SKM-1 treated with dmso at 0.1 percent for 144 hours (cell line): Measurements from ENCODE around the gene GTF3C5.
A peak's percentile ranks its signal among the peaks of the same experiment; 100 is the strongest.
"Not testable (repeated sequence)": the region's sequence is repeated elsewhere in the genome, so short reads cannot be mapped to it uniquely, and the experiment has no call there.

Experiments
- DNase-seq: peaks from one replicate; lab custom pipeline; 2025; ENCODE audit not compliant: unreplicated experiment; lab: John Stamatoyannopoulos, UW

GTF3C5 gene

DNA sequence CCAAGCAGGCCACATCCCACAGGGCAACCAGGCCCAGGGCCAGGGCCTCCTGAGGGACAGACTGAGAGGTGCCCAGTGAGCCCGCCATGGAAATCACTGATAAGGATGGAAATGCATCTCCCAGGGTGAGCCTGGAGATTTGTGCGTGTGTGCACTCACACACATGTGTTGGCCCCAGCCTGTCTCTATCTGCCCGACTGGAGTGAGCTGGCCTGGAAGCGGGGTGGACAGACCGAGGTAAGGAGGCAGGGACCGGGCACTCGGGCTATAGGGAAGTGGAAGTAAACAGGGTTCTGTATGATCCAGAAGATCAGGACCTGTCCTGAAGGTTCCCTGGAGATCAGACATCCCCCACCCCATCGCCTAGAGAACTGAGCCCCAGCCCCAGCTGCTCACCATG is 34.9 kb upstream of the GTF3C5 start:
- no peak for DNase-seq

DNA sequence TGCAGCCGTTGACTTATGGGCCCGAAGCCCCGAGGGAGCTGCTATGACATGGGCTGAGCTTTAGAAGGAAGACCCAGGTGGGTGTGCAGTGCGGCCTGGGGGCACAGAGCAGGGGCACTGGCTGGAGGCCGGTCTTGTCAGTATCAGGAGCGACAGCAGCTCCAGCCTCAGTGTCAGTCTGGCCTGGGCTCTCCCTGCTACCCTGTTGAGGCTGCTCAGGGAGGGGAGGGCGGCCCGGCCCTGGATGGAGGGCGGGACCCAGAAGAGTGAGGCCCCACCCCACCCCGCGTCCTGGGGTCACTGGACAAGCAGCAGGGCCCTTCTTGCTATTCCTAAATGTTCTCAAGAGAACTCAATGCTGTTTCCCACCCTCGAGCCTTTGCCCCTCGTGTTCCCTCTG is 34.3 kb upstream of the GTF3C5 start:
- no peak for DNase-seq

DNA sequence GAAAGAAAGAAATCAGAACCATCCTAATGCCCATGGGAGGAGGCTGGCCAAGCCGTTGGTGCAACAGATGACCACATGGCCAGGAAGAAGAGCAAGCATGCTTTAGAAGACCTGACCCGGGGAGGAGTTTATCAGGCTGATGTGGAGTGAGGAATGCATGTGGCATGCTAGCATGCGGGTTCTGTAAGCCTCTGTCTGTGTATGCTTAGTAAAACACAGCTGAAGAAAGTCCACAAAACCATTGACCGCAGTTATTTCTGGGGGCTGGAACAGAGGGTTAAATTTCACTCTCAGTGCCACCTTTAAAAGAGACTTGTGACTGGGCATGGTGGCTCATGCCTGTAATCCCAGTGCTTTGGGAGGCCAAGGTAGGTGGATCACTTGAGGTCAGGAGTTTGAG is 33.2 kb upstream of the GTF3C5 start:
- no peak for DNase-seq

DNA sequence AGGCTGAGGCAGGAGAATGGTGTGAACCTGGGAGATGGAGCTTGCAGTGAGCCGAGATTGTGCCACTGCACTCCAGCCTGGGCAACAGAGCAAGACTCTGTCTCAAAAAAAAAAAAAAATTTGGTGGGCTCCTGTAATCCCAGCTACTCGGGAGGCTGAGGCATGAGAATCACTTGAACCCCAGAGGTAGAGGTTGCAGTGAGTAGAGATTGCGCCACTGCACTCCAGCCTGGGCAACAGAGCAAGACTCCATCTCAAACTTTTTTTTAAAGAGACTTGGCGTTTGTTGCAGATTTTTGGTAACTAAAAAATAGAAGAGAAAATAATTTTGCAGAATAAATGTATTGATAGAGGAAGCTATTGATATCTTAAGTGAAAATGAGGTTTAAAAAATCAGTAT is 32.6 kb upstream of the GTF3C5 start:
- not testable (repeated sequence) for DNase-seq

DNA sequence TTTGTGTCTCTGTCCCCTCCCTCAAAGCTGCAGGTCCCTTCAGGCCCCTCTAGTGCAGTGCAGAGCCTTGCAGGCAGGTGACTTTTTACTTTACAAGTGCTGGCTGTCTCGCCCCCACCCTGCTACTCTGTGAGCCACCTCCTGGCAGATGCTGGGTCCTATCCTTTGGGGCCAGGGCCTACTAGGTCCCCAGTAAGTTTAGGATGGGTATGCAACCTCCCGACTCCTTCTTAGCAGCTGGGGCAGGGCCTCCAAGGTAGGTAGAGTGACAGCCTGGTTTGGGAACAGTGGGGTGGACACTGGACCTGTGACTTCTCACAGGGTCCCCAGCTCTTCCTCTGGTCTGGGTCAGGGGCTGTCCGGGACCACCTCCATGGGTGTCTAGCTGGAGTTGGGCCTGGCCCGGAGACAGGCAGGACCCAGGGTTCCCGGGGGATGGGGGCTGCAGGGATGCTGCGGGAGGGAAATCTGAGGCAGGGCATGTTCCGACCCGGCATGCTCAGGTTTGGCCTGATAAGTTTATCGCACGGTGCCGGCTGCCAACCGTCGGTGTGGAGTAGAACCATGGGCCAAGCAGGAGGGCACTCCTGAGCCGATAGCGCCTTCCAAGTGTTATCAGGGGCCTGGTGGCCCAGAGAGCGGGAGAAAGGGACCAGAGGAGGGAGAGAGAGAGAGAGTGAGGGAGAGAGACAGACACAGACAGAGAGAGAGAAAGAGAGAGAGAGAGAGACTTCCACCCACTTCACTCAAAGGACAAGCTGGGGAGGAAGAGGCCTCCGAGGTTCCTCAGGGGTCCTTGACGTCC is 31.8 kb upstream of the GTF3C5 start:
- no peak for DNase-seq

DNA sequence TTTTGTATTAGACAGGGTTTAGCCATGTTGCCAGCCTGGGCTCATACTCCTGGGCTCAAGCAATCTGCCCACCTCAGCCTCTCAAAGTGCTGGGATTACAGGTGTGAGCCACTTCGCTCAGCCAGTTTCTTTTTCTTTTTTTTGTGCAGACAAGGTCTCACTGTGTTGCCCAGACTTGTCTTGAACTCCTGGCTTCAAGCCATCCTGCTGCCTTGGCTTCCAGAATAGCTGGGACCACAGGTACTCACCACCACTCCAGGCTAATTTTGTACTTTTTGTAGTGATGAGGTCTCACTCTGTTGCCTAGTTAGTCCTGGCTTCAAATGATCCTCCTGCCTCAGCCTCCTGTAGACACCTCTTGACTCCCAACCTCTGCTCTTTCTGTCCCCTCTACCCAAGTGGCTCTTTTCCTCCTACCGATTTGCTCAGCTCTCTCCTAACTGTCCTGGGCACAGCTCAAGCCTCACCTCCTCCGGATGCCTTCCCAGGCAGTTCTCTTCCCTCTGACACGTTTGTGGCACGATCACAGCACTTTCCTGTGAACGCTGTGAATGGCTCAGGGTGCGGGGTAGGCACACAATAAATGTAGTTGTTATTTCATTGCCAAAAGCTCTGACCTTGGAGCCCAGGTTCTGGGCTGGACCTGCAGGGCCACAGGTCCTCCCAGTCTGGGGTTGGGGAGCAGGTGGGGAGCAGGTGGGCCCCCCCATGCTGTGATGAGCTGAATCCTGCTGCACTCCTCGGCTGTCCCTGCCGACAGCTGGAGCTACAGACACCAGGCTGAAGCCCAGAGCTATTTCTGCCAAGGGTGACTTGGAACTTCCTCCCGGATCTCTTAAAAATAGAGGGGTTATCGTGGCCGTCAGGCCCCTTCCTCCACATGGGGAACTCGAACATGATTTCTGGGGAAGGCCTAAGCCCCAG is 28.4 kb upstream of the GTF3C5 start:
- DNase-seq = no peak

DNA sequence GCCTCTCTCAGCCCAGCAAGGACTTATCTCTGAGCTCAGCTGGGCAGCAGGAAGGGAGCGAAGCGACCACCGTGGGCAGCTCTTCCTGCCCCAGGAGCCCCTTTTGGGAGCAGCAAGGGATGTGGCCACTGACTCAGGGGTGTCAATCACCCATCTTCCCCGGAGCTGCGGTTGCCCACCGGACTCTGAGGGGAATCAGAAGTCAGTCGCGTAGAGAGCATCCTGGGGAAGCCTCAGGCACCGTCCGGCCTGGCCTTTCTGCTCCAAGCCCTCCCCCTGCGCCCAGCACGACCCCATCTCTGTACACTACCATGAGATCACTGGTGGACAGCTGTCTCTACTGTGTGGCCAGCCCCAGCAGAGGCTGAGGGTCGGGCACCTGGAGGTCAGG is 27.7 kb upstream of the GTF3C5 start:
- no peak for DNase-seq

DNA sequence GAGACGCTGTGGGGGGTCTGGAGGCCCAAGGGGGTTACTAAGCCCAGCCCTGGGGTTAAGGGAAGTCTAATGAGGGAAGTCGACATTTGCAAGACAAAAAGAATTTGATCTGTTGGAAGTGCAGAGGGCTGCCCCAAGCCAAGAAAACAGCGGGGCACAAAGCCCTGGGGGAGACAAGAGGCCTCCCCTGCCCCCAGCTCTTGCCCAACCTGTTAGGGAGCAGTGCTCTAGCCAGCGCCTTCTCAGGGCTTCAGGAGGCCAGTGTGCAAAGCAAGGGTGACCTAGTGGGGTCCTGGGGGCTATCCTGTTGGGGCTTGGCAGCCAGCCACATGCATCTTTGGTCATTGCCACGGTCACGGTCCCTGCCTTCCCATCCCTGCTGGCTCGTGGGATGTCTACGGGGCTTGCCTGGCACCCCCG is 27.1 kb upstream of the GTF3C5 start:
- DNase-seq = no peak

DNA sequence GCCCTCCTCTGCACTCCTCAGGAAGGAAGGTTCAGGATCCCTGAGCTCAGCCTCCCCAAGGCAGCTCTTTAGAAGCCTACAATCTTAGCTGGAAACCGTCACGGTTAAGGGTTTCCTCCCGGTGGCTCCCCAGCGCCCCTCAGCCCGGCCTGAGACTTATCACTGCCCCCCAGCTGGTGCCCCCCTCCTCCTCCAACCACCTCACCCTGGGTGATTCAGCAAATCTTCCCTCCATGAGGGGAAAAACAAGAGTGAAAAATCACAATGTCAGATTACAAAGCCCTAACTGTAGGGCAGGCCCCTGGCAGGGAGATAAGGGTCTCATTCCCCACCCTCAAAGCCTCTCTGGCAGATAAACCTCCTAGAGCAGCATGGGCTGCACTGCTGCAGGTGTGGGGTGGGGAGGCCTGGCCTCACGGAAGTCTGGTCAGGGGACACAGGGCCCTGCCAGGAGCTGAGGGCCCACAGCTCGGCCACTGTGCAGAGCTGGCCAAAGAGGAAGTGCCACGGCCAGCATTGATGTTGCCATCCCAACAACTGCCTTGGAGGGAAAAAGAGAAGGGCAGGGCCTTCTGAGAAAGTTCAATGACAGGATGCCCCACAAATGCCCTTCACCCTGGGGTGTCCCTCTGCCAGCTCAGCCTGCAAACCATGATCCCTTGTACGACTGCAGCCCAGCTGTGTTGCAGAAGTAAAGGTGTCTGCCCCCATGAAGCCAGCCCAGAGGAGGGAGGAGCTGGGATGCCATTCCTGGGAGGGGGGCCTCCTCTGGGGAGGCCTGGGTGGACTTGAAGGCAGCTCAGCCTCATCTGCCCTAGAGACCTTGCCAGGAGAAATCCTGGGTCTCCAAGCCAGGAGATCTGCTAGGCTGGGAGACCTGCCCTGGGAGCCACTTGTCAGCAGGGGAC is 26.5 kb upstream of the GTF3C5 start:
- DNase-seq = peak; percentile 35

DNA sequence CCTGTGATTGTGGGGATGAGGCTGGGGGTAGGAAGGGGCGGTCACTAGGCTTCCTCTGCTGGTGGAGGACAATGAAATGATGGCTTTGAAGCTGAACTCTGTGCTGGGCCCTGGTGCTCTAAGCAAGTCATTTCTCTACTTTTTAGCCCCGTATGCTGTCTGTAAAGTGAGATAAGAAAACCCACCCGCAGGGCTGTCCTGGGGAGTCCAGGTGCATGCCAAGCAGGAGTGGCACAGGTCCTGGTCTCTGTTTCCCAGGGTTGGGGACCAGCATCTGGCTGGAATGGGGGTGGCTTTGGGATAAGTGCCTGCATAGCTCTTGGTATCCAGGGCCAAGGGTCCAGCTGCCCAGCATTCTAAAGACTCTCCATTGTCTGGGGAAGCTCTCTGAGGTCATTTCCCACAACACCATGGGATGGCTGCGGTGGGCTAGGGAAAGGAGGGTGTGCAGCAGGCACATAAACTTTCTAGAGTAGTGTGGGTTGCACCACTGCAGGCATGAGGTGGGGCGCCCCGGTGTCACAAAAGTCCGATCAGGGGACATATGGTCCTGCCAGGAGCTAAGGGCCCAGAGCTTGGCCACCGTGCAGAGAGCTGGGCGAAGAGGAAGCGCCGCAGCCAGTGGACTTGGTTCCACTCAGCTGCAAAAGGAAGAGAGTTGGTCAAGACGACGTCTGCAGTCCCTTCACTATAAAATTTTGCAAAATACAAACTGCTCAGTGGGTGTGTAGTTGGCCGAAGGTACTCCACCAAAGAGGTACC is 25.6 kb upstream of the GTF3C5 start:
- no peak for DNase-seq

DNA sequence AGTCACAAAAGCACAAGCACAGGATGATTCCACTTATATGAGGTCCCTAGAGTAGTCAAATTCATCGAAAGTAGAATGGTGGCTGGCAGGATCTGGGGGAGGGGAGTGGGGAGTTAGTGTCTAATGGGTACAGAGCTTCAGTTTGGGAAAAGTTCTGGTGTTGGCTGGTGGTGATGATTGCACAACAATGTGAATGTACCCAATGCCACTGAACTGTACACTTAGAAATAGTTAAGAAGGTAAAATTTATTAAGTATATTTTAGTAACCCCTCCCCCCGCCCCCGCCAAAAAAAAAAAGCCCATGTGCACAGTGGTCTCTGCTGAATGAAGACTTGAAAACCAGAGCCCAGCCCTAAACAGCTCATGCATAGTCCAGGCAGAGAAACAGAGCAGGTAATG is 24.8 kb upstream of the GTF3C5 start:
- DNase-seq = no peak

DNA sequence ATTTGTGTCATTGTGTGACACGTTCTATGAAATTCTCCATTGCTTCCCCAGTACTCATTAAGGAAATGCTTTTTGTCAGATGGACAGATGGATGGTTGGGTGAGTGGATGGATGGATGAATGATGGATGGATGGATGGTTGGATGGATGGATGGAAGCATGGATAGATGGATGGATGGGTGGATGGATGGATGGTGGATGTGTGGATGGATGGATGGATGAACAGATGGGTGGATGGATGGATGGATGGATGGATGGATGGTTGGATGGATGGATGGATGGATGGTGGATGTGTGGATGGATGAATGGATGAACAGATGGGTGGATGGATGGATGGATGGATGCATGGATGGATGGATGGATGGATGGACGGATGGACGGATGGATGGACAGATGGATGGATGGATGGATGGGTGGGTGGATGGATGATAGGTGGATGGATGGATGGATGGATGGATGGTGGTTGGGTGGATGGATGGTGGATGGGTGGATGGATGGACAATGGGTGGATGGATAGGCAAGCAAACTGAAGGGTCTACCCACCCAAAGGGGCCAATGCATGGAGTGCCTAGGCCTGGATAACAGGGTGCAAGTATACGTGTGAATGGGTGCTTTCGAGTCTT is 24.0 kb upstream of the GTF3C5 start:
- DNase-seq = no peak

DNA sequence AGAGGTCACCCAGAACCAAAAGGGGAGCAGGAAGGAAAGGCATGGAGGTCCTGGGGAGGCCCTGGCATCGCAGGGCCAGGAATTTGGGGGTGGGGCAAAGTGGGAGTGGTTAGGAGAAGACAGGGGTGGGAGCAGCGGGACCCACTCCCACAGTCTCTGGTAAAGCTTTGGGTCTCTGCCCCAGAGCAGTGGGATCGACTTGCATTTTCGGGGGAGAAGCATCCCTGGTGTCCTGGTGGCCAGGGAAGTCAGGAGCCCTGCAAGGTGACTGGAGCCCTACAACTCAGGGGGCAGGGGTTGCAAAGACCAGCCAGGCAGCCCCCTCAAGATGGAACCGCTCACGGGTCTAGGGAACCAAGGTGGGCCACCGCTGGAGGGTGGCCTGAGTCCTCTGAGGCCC is 22.4 kb upstream of the GTF3C5 start:
- DNase-seq = no peak

DNA sequence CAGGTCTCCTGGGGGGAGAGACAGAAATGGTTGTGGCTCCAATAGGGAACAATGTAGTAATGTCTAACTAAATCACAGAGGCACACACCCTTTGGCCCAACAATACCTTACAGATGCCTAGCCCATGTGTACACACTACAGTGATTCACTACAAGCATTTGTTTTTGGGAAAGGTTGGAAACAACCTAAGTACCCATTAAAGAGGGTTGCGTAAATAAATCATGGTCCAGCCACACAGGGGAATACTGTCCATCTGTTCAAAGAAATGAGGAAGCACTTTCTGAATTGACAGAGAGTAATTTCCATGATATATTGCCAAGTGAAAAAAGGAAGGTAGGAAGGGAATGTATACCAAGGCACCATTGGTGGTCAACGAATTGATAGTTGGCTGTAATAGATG is 22.0 kb upstream of the GTF3C5 start:
- DNase-seq = no peak

DNA sequence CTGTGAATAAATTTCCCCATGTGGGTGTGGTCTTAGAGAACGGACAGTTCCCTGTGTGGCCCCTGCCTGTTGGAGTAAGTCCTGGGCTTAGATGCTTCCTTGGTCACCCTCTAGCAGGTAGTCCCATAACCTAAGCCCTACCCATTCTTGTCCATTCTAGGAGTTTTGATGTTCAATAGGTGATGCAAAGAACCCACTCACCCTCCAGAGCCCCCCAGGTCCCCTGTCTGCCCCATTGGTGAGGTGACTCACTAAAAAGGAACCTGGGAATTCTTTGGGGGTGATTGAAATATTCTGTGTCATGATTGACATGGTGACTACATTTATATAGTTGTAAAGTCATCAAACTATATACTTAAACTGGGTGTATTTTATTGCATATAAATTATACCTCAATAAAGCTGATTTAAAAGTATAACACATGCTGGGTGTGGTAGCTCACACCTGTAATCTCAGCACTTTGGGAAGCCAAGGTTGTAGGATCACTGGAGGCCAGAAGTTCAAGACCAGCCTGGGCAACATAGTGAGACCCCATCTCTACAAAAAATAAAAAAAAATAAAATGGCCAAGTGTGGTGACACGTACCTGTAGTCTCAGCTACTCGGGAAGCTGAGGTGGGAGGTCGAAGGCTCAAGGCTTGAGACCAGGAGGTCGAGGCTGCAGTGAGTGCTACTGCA is 20.8 kb upstream of the GTF3C5 start:
- no peak for DNase-seq

DNA sequence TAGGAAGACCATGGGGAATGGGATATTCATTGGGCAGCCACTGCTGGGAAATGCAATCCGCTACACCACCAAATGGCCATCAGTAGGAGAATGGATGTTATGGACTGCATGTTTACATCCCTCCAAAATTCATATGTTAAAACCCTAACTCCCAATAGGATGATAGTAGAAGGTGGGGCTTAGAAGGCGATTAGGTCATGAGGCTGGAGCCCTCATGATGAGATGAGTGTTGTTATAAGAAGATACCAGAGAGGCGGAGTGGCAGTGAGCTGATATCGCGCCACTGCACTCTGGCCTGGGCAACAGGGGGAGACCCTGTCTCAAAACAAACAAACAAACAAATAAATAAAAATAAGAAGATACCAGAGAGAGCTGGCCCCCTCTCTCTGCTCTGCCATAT is 16.1 kb upstream of the GTF3C5 start:
- DNase-seq = no peak

DNA sequence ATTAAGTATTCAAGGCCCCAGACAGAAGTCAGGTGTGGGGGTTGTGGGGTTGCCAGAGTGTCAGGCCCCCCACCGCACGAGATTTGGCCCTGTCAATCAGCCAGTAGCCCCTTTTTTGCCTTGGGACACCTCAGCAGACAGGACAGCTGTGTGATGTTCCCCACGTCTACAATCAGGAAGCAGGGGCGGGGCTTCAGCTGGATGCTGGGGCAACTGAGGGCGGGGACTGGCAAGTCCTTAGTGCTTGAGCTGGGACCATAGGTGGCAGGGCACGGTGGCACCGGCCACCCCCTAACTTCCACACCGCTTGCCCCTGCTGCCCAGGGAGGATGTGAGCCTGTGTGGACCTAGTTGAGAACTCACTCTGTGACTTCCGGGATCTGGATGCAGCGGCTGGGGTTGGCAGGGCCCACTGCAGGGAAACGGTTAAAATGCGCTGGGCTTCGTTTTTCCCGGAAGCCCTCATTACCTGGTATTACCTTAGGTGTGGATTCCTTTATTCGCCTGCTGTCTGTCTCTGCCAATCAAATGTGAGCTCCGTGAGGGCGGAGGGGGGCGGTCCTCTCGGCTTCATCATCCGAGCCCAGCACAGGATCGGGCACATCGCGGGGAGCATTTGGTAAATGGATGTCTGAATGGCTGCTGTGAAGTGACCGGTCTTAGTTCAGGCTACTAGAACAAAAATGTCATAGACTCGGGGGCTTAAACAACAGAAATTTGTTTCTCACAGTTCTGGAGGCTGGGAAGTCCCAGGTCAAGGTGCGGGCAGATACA is 7.5 kb upstream of the GTF3C5 start:
- no peak for DNase-seq

DNA sequence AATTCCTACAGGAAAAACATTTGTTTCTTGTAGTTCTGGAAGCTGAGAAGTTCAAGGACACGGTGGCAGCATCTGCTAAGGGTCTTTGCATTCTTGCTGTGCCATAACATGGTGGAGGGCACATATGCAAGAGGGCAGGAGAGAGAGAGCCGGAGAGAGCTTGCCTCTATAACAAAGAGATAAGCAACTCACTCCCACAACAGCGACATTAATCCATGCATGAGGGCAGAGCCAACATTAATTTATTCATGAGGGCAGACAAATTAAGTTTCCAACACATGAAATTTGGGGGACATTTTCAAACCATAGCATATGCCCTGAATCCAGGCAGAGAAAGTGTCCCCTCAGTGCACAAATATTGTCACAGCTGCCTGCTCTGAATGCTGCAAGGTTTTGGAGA is 4.4 kb upstream of the GTF3C5 start:
- DNase-seq = no peak

DNA sequence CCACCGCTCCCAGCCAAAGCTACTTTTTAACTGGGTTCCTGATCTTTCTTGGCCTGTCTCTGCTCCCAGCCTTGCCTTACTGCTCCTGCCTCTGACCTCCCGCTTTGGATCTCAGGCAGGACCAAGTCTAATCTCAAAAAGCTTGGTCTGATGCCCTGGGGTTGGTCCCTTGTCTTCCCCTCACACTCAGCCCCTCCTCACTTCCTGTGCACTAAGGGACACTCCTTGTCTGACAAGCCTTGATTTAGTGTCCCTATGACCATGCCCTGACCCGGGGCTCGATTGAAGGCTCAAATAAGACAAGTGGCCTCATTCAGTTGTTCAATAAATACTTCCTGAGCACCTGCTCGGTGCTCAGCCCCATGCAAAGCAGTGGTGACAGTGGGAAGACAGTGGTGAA is 3.7 kb upstream of the GTF3C5 start:
- DNase-seq = no peak
